SKM-1 (cell line): ENCODE data around the gene DLX1.
"Not testable (repeated sequence)": the region's sequence is repeated elsewhere in the genome, so short reads cannot be mapped to it uniquely, and the experiment has no call there.

Source experiments
- DNase-seq: peaks from one replicate; lab custom pipeline; 2025; ENCODE audit not compliant: unreplicated experiment; lab: John Stamatoyannopoulos, UW

DLX1 gene

GRCh38 chr2:172085460-172086159 is at the start of gene DLX1:
TSS of gene DLX1 (plus strand) at chr2:172085507. CDS start at chr2:172085678, 171 bp downstream.
- no peak for DNase-seq

DNA sequence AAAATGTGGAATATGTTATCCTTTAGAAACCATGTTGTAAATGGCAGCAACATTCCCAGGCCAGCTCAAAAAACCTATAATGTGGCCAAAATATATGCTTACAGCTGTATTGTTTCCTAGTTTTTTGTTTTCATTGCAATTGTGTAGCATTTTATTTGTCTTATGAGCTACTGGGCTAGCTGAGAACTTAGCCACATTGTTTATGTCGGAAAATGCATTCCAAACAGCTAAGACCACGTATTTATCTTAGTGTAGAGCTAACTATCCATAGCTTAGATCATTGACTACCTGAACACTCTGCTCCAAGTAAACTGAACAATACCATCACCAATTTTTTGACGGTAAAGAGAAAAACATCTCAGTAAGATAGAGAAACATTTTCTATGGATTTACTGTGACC is 47.2 kb upstream of the DLX1 start:
- DNase-seq = no peak

DNA sequence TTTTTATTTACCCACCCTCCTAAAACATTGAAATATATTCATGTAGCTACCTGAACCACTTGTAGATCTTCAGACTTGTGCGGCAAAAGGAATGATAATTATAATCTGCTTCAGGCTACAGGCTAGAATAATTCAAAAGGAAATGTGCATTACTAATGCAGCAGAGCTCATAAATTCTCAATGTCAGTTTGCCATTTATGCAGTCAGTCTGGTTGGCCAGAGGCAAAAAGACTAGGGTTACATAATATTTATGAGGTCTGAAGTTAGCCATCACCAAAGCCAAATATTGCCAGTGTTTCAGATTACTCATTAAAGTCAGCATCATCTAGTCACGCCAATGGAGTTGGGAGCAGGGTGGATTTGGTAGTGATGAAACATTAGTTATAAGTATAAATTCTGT is 46.7 kb upstream of the DLX1 start:
- DNase-seq = no peak

DNA sequence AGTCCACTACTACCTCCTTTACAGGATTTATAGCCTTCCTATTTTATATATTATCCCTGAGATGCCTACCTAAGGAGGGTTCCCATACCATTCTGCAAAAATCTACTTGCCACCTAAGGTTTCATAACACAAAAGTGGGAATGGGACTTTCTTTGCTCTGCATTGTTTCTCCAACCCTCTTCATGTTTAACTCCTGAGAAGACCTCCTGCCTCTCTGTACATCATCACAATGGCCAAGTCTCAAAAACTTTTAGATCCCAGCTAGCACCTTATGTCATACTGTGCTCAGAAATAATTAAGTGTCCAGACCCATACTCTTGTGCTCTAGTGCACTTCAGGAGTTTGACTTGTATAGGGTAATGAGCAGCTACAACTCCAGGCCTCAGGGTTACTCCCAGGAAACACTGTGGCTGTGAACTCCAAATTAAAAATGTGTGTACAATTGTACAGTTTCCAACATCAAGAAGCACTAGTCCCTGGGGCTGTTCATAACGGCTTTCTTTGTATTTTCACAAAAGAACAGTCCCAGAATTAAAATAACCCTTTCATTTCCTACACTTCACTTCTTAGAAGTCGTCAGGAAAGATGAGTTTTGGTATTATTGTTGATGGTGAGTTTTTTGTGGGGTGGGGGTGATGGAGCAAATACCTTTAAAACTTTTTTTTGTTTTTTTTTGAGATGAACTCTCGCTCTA is 46.1 kb upstream of the DLX1 start:
- DNase-seq = no peak

DNA sequence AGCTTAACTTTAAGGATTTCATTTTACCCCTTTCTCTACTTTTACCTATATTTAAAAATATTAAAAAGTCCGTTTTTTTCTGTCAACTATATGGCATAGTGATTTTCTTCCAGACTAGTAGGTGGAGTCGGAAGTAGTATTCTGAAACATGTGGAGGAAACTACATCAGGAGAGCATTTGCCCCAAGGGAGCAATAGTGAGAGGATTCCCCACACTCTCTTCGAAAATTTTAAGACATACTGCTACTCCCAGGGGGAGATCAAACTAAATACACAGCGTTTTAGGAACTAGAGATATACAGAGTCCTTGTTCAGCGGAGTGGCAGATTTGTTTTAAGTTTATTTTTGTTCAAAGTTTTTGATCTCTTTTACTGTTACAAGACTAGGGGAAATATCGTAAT is 45.0 kb upstream of the DLX1 start:
- no peak for DNase-seq

- DNase-seq = no peak
These were observed 39.1 kb upstream of the DLX1 start for GRCh38 chr2:172046080-172046678.

- no peak for DNase-seq
These were observed 38.3 kb upstream of the DLX1 start for GRCh38 chr2:172046866-172047565.

GRCh38 chr2:172047566-172048507 is 37.5 kb upstream of the DLX1 start:
- no peak for DNase-seq

- no peak for DNase-seq
These were observed 36.5 kb upstream of the DLX1 start for GRCh38 chr2:172048508-172049503.

GRCh38 chr2:172049567-172050120 is 35.7 kb upstream of the DLX1 start:
- DNase-seq = no peak

GRCh38 chr2:172050479-172051125 is 34.7 kb upstream of the DLX1 start:
- DNase-seq = no peak

DNA sequence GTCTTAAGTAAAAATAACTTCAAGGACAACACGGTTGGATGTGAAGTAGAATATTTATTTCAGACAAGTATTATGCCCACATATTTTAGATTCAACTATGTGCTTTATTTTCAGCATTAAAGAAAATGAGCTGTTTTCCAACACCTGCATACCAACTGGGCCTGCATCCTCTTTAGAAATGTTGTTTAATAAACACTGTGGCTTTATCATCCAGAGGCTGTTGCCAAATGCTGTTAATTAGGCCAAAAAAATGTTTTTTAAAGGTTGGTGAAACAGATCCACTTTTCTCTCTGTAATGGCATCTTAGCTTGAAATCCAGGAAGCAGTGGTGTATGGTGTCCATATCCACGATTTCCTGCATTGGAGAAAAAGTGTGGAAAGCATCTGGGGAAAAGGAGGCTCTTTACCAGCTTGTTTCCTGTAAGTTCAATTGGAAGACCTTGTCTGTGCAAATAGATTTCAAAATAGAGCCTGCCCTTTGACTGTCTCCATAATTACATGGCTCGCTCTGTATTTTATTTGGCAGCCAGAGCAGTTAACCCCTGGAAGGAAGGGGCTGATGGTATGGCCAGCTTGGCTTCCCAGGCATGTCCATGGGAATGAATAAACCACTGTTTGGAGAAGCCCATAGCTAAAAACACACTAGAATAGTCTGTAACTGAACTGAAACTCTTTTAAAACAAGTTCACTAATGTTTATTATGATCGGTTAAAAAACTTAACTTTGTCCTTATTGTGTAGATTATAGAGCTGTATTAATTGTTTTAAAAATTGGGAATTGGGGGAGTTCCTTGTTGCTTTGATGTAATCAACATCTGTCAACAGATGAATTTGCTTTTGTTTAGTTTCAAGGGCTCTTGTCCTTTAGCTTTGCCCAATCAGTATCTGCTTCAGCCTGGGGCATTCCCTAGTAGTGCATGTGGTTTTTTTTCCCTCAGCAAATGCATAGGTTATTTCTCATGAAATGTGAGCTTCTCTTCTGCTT is 33.0 kb upstream of the DLX1 start:
- no peak for DNase-seq

DNA sequence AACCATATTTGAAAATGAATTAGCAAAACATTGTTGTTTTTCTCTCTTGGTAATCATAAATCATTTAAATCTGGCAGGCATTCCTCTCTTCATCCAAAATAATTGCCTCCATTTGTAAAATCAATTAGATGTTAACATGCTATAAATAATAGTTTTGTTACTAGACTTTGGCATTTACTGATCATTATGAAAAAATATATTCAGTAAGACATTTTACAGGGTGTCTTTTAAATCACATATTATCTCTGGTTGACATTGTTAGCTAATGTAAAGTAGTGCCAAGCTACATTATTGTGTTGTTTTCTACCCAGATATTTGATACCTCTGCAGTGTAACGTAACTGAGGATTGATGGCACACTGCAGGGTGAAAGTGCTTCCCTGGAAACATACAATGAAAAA is 31.8 kb upstream of the DLX1 start:
- no peak for DNase-seq

DNA sequence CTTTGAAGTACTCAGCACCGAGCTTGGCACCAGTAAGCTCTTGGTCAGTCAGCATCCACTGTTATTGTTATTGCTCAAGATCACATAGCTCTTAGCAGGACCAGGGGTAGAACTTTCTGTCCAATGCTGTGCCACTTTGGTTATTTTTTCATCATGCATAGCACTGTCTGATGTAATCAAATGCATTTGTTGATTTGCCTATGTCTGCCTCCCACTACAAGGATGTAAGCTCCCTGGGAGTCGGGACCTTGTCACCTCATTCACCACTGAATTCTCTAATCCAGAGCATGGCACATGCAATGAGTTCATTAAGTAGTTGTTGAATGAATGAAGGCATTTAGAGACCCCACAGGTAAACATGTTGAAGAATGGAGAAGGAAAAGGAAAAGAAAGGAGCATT is 29.0 kb upstream of the DLX1 start:
- no peak for DNase-seq

DNA sequence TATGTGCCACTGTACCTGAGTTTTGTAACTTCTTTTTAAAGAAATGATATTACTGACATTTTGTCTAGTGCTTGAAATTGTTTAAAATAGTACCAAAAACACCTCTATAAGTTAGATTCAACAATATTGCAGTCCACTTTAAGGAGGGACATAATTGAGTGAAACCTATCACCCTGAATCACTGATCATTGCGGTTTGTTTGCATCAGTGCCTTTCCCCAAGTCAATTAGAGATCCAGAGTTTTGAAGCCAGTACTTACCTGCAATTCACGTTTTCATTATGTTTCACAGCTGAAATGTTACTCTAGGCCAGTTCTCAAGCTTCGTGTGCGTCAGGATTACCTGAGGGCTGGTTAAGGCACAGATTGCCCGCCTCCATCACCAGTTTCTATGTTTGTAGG is 26.6 kb upstream of the DLX1 start:
- no peak for DNase-seq

- not testable (repeated sequence) for DNase-seq
These were observed 25.2 kb upstream of the DLX1 start for GRCh38 chr2:172060118-172060517.

GRCh38 chr2:172062402-172063004 is 22.8 kb upstream of the DLX1 start:
- DNase-seq = no peak
